Neural progenitor cell (in vitro differentiated cells): ENCODE data around the gene WDR54. TPM values are rescaled to one million over a fixed set of nuclear protein-coding genes. Genes with fewer than 3 reads are reported as not detected.

Experiments
- DNase-seq: peaks from one replicate; pipeline ENCODE4 v3.0.0-alpha.2; 2016; ENCODE audit warnings: low spot score
- H2AFZ ChIP-seq: fragments of 200-600 bp; sonication (generic); replicated peaks from 2 replicates; pipeline ENCODE4 v1.6.1; 2016; ENCODE audit warnings: antibody characterized with exemption
- H3F3A ChIP-seq: fragments of 200-600 bp; sonication (generic); 2 replicates; pipeline ENCODE4 v1.6.1; 2016; ENCODE audit warnings: antibody characterized with exemption, low read depth
- H3K27ac ChIP-seq: fragments of 200-600 bp; sonication (generic); 2 replicates; pipeline ENCODE4 v1.5.1; 2016; ENCODE audit warnings: mild to moderate bottlenecking
- H3K27me3 ChIP-seq: fragments of 200-600 bp; sonication (generic); 2 replicates; pipeline ENCODE4 v1.6.1; 2016; ENCODE audit warnings: mild to moderate bottlenecking, moderate library complexity
- H3K36me3 ChIP-seq: fragments of 200-600 bp; sonication (generic); 2 replicates; pipeline ENCODE4 v1.5.1; 2016
- H3K4me1 ChIP-seq: fragments of 200-600 bp; sonication (generic); 2 replicates; pipeline ENCODE4 v1.6.1; 2016; ENCODE audit warnings: mixed run types
- H3K4me2 ChIP-seq: fragments of 200-600 bp; sonication (generic); 2 replicates; pipeline ENCODE4 v1.6.1; 2016
- H3K4me3 ChIP-seq: fragments of 200-600 bp; sonication (generic); 2 replicates; pipeline ENCODE4 v1.5.1; 2016
- H3K79me2 ChIP-seq: fragments of 200-600 bp; sonication (generic); 2 replicates; pipeline ENCODE4 v1.6.1; 2016; ENCODE audit warnings: low read depth
- H3K9ac ChIP-seq: fragments of 200-600 bp; sonication (generic); 2 replicates; pipeline ENCODE4 v1.6.1; 2016
- H3K9me3 ChIP-seq: fragments of 200-600 bp; sonication (generic); 2 replicates; pipeline ENCODE4 v1.5.1; 2016; ENCODE audit warnings: low read depth
- H4K20me1 ChIP-seq: fragments of 200-600 bp; sonication (generic); 2 replicates; pipeline ENCODE4 v1.6.1; 2016; ENCODE audit warnings: low read depth
- H3K27ac Mint-ChIP-seq: 3 replicates; pipeline ENCODE4 v1.8.0; 2021; ENCODE audit warnings: mixed read lengths
- H3K27me3 Mint-ChIP-seq: 2 replicates; pipeline ENCODE4 v1.8.0; 2022; ENCODE audit warnings: low read depth, mild to moderate bottlenecking, inconsistent platforms, moderate library complexity, mixed read lengths; ENCODE audit not compliant: insufficient read depth
- H3K36me3 Mint-ChIP-seq: 3 replicates; pipeline ENCODE4 v1.8.0; 2021; ENCODE audit warnings: mixed read lengths
- H3K4me1 Mint-ChIP-seq: 3 replicates; pipeline ENCODE4 v1.8.0; 2021; ENCODE audit warnings: mixed read lengths
- H3K4me3 Mint-ChIP-seq: 3 replicates; pipeline ENCODE4 v1.8.0; 2021; ENCODE audit warnings: mild to moderate bottlenecking, moderate library complexity, mixed read lengths
- H3K9me3 Mint-ChIP-seq: 3 replicates; pipeline ENCODE4 v1.8.0; 2020; ENCODE audit warnings: mixed read lengths
- CTCF ChIP-seq: fragments of 200-600 bp; sonication (generic); IDR thresholded peaks from 2 replicates; pipeline ENCODE4 v1.5.1; 2017; ENCODE audit warnings: antibody characterized with exemption, mild to moderate bottlenecking
- EZH2 ChIP-seq: fragments of 200-600 bp; sonication (generic); IDR thresholded peaks from 2 replicates; pipeline ENCODE4 v1.6.1; 2017; ENCODE audit warnings: antibody characterized with exemption, mild to moderate bottlenecking, moderate library complexity
- EZH2phosphoT487 ChIP-seq: fragments of 200-600 bp; sonication (generic); IDR thresholded peaks from 2 replicates; pipeline ENCODE4 v1.6.1; 2017; ENCODE audit warnings: antibody characterized with exemption
- total RNA-seq: library from RNA; depleted of rRNA; stranded (reverse); fragments of >200 nt; gene quantifications from 2 replicates; pipeline ENCODE4 v1.2.3, GENCODE V29; 2015; ENCODE audit warnings: low replicate concordance

WDR54 gene
- total RNA-seq, 1 donor from 2014 or later: 88.1 TPM

GRCh38 chr2:74429487-74430451 lies 8.2 kb downstream of the WDR54 start:
- Histone ChIP-seq H3K4me1 (no peaks in the 10 kb centered on the region), H2AFZ (no peak overlapping the region), H3K9ac (no peak overlapping the region), H3K9me3 (no peaks in the 10 kb centered on the region), H3F3A (peaks cover 21% of the 10 kb centered on the region), H3K36me3 (no peaks in the 10 kb centered on the region), H3K4me2 (no peak overlapping the region), H3K79me2 (peaks cover 17% of the 10 kb centered on the region), H3K4me3 (no peak overlapping the region), H4K20me1 (peaks cover 28% of the 10 kb centered on the region), H3K27me3 (no peaks in the 10 kb centered on the region), H3K27ac (no peak overlapping the region)
- TF ChIP-seq EZH2 (no peak), EZH2phosphoT487 (no peak), CTCF (no peak)
- Mint-ChIP-seq H3K9me3 (no peaks in the 10 kb centered on the region), H3K27me3 (peaks cover 2% of the 10 kb centered on the region), H3K4me1 (peaks cover 6% of the 10 kb centered on the region), H3K36me3 (peaks cover 33% of the 10 kb centered on the region), H3K4me3 (peak overlapping the region; percentile 24), H3K27ac (no peak overlapping the region)
- DNase-seq: no peak

GRCh38 chr2:74430502-74430901 lies 9.0 kb downstream of the WDR54 start:
- H3K27me3 Mint-ChIP-seq: peaks cover 2% of the 10 kb centered on the region
- H3K4me1 ChIP-seq: no peaks in the 10 kb centered on the region
- TF ChIP-seq EZH2: no peak
- TF ChIP-seq CTCF: no peak
- no peak for TF ChIP-seq EZH2phosphoT487
- H3K27me3 ChIP-seq: no peaks in the 10 kb centered on the region
- peaks cover 16% of the 10 kb centered on the region for H3F3A ChIP-seq
- H4K20me1 ChIP-seq: peaks cover 23% of the 10 kb centered on the region
- no peak for DNase-seq
- H3K4me3 Mint-ChIP-seq: no peak overlapping the region
- no peak overlapping the region for H2AFZ ChIP-seq
- H3K4me3 ChIP-seq: no peak overlapping the region
- H3K79me2 ChIP-seq: peaks cover 21% of the 10 kb centered on the region
- H3K36me3 ChIP-seq: no peaks in the 10 kb centered on the region
- no peak overlapping the region for H3K4me2 ChIP-seq
- H3K9me3 ChIP-seq: no peaks in the 10 kb centered on the region
- peaks cover 4% of the 10 kb centered on the region for H3K4me1 Mint-ChIP-seq
- no peaks in the 10 kb centered on the region for H3K9me3 Mint-ChIP-seq
- H3K27ac ChIP-seq: no peak overlapping the region
- peaks cover 34% of the 10 kb centered on the region for H3K36me3 Mint-ChIP-seq
- H3K9ac ChIP-seq: no peak overlapping the region
- H3K27ac Mint-ChIP-seq: no peak overlapping the region

GRCh38 chr2:74436111-74436805 lies 14.7 kb downstream of the WDR54 start:
- Histone ChIP-seq H3K4me1 (peaks cover 18% of the 10 kb centered on the region), H4K20me1 (peaks cover 23% of the 10 kb centered on the region), H3K79me2 (peaks cover 57% of the 10 kb centered on the region), H3K4me3 (no peak overlapping the region), H3K4me2 (no peak overlapping the region), H3K9me3 (no peaks in the 10 kb centered on the region), H3F3A (peaks cover 22% of the 10 kb centered on the region), H3K27me3 (no peaks in the 10 kb centered on the region), H3K27ac (no peak overlapping the region), H2AFZ (no peak overlapping the region), H3K9ac (no peak overlapping the region), H3K36me3 (no peaks in the 10 kb centered on the region)
- Mint-ChIP-seq H3K27me3 (peaks cover 19% of the 10 kb centered on the region), H3K4me3 (no peak overlapping the region), H3K27ac (no peak overlapping the region), H3K36me3 (peaks cover 15% of the 10 kb centered on the region), H3K4me1 (peaks cover 33% of the 10 kb centered on the region), H3K9me3 (no peaks in the 10 kb centered on the region)
- no peak for DNase-seq
- TF ChIP-seq CTCF (no peak), EZH2 (no peak), EZH2phosphoT487 (no peak)
